Stimulated activated CD4-positive, alpha-beta T cell treated with anti-CD3 and anti-CD28 coated beads, TNF-alpha, amount 100 ng/mL, for 1 hour (primary cell): ENCODE data around the gene RAMP1.

Experiments used
- DNase-seq, 3 donors: peaks; one replicate each; pipeline ENCODE4 v3.0.0-alpha.2; 2020; ENCODE audit warnings: low read depth in 3 of 3, low spot score in 1 of 3

Gene RAMP1

DNA sequence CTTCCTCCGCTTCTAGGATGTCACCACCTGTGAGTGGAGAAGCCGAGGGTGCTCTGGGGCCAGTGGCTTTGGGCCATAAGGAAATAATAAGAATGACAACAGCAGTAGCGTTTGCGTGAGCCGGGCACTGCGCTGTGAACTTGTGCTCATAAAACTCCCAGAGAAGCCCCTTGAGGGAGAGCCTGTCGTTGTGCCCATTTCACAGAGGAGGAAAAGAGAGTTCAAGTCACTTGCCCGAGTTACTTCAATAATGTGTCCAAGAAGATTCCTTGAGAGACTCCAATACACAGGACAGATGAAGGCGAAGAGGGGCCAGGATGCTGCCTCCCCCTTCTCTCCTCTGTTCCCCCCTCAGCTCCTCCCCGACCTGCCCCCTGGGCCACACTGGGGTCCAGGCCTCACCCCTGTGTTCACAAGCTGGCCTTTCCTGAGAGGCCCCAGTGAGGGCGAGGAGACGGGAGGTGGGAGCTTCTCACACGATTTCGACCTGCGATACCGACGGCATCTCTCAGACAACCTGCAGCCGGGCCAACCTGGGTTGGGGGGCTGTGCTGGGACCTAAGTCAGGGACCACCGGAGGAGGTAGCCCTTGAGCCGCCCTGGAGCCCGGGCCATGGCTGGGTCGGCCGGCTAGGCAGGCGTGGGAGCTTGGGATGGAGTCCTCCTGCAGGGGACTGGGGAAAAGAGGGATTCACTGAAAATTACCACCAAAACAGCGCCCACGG is 53.9 kb downstream of the RAMP1 start:
- DNase-seq = no peak

DNA sequence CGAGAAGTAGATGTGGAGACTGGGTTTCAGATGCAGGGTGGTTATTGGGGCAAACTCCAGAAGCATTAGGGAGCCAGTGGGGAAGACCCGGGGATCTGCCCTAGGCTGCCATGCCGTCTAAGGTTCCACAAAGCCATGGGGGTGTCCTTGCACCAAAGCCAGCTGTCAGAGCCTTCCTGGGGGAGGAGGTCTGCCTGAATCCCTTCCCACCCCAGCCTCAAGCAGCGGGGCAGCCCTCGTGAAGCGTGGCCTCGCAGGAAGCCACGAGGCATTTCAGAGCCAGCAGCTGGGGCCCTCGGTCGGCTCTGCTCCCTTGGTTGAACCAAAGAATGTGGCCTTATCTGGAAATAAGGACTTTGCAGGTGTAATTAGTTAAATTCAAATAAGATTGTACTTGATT is 56.2 kb downstream of the RAMP1 start:
- DNase-seq = no peak

- DNase-seq = no peak
Measured at GRCh38 chr2:237916296-237916695, 56.9 kb downstream of the RAMP1 start.

DNA sequence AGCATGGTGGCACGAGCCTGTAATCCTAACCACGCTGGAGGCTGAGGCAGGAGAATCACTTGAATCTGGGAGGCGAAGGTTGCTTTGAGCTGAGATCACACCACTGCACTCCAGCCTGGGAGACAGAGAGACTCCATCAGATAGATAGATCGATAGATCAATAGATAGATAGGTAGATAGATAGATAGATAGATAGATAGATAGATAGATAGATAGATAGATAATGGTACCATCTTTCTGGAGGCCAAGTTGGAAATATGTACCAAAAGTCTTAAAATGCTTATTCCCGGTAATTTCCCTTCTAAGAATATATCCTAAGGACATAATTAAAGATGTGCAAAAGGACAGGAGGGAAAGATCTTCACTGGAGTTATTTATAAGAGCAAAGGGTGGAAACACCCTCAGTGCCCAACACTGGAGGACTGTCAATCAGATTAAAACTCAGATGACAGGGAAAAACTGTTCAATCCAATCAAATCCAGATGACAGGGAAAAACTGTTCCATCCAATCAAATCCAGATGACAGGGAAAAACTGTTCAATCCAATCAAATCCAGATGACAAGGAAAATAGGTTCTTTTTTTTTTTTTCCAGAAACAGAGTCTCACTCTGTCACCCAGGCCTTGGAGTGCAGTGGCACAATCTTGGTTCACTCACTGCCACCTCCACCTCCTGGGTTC is 58.4 kb downstream of the RAMP1 start:
- no peak for DNase-seq

GRCh38 chr2:237919593-237919992 is 60.2 kb downstream of the RAMP1 start:
- DNase-seq = no peak

GRCh38 chr2:237920673-237921072 is 61.2 kb downstream of the RAMP1 start:
- DNase-seq = no peak

GRCh38 chr2:237921967-237922492 is 62.6 kb downstream of the RAMP1 start:
- DNase-seq = no peak

- DNase-seq = no peak
Measured at GRCh38 chr2:237922641-237923361, 63.4 kb downstream of the RAMP1 start.

- peak; percentile 36 to 79 (median 55) for DNase-seq
Measured at GRCh38 chr2:237923481-237924163, 64.2 kb downstream of the RAMP1 start.

GRCh38 chr2:237924164-237924534 is 64.7 kb downstream of the RAMP1 start:
- DNase-seq = no peak

DNA sequence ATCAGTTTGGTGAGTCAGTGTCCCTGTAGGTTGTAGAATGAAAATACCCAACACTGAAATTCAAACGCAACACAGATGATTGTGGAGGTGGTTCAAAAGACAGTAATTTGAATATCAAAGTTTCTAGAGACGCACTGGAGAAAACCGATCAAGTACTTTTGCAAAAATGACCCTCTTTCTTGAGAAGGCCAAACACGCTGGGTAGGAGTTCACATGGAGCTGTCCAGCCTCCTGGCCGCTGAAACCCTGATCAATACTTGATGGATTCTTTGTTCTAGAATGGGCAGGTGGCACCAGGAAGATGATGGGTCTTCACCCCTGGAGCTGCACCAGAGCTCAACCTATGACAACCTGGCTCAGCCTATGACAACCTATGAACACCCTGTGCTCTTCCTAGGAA is 67.7 kb downstream of the RAMP1 start:
- DNase-seq = no peak

DNA sequence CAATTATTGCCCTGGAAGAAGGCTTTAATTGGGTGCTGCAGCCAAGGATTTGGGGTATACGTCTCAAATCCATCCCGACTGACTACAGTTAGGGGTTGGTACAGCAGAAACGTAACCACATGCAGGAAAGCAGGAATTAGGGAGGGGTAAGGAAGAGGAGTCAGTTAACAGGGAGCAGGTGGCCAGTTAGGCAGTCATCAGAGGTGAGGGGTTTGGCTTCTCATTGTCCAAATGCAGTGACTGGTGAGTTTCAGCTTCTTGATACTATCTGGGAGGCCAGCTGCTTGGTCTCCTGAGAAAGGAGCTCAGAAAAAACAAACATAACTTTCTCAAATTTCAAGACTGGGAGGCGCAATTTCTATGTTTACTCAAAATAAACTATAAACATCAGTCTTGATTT is 68.6 kb downstream of the RAMP1 start:
- DNase-seq = no peak

- no peak for DNase-seq
Measured at GRCh38 chr2:237929979-237930378, 70.6 kb downstream of the RAMP1 start.

DNA sequence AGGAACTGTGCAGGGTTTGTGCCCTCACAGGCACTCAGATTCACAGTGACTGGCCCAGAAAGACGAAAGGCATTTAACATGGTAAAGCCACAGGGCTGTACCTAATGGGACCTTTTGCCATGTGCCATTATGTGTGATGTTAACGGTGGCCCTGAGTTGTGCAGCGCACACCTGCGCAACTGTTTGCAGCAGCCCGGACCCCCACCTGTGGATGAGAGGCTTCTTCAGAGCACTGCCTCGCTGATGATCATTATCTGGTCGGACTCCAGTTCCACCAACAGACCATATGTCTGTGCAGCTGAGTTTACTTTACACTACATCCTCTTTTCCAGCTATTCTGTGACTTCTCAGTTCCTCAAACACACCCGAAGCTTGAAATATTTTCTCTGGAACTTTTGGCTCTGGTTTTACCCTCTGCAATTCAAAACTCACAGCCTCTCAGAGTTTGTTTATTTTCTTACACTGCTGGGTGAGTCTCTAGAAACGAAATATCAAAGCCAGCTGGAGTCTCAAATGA is 71.8 kb downstream of the RAMP1 start:
- no peak for DNase-seq

GRCh38 chr2:237932731-237933131 is 73.3 kb downstream of the RAMP1 start:
- DNase-seq = no peak

DNA sequence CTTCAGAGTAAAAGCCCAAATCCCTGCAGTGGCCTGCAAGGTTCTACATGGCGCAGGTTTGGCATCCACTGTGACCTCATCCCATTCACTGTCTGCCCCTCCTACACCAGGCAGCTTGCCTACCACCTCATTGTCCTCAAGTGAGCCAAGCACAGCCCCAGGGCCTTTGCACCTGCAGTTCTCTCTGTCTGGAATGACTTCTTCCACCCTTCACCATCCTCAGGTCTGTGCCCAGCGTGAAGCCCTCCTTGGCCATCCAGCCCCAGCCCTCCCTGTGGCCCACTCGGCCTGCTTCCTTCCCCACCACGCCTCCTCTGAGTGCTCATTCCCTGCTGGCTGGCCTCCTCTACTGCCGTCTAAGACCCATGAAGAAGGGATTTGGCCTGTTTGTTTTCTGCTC is 74.8 kb downstream of the RAMP1 start:
- DNase-seq = no peak

DNA sequence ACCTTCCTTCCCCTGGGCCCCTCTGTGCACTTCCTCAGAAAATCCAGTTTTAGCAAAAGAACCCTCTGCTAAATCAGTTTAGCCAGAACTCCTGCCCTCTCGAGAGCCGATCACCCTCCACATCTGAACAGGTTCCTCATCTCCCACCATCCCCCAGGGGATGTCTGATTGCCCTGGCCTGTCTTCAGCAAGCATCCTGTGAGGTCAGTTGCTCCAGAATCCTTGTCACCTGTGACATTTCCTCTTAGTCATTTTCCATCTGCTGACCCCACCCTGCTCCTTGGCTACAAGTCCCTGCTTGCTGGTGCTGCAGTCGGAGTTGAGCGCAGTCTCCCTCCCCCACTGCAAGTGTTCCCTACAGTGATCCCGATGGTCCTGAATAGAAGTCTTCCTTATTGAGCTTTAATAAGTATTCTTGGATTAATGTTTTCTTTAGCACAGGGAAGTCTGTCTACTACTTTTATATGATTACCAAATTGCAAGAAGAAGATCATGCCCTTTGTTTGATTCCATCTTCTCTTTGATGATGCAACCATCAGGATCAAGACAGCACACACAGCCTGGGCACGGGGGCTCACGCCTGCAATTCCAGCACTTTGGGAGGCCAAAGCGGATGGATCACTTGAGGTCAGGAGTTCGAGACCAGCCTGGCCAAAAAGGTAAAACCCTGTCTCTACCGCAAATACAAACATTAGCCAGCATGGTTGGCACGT is 76.5 kb downstream of the RAMP1 start:
- DNase-seq = no peak

DNA sequence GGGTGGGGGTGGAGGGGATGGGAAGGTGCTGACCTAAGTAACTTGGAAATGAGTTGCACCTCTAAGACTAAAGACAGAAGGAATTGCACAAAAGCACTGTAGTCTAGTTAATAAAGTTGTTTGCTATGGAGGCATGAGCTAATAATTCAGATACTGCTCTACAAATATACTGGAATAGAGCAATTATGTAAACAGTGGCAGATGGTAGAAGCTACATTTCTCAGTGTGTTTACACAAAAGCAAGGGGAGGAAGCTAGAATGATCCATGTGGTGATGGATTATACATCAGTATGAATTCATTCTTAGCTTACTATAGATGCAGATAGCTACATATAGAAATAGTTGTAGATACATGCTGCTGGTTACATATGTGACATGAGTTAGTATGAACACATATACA is 79.8 kb downstream of the RAMP1 start:
- no peak for DNase-seq

DNA sequence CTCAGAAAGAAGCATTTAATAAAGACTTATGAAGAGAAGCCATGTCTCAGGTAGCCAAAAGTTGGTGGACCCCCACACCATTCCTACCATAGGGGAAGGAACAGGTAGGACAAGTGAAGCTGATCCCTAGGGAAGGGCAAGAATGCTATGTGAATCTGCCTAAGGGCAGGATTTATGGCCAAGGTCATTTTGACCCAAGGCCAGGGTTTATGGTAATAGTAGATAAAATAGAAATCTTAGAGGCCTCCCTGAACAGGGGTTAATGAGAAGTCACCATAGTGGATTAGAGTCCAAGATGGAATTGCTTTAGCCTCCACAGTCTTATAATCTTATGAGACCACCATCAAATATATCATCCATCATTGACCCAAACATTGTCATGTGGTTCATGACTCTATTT is 81.4 kb downstream of the RAMP1 start:
- no peak for DNase-seq

GRCh38 chr2:237941239-237941638 is 81.8 kb downstream of the RAMP1 start:
- no peak for DNase-seq

DNA sequence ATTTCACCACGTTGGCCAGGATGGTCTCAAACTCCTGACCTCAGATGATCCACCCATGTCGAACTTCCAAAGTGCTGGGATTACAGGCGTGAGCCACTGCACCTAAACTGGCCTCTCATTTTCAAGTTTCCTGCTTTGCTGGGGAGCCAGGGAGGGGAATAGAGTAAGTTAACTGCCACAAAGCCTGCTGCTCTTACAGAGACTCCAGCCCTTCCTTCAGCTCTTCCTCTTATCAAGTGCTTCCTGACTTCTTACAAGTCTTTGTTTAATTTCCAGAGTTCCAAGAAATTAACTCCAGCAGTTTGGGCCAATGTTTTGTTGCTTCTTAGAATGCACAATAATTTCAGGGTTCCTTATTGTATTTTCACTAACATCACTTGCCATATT is 83.1 kb downstream of the RAMP1 start:
- no peak for DNase-seq
